ENCODE measurements around the gene SEC63.
"Not testable (repeated sequence)": the region's sequence is repeated elsewhere in the genome, so short reads cannot be mapped to it uniquely, and the experiment has no call there.

SEC63 gene, protein sequence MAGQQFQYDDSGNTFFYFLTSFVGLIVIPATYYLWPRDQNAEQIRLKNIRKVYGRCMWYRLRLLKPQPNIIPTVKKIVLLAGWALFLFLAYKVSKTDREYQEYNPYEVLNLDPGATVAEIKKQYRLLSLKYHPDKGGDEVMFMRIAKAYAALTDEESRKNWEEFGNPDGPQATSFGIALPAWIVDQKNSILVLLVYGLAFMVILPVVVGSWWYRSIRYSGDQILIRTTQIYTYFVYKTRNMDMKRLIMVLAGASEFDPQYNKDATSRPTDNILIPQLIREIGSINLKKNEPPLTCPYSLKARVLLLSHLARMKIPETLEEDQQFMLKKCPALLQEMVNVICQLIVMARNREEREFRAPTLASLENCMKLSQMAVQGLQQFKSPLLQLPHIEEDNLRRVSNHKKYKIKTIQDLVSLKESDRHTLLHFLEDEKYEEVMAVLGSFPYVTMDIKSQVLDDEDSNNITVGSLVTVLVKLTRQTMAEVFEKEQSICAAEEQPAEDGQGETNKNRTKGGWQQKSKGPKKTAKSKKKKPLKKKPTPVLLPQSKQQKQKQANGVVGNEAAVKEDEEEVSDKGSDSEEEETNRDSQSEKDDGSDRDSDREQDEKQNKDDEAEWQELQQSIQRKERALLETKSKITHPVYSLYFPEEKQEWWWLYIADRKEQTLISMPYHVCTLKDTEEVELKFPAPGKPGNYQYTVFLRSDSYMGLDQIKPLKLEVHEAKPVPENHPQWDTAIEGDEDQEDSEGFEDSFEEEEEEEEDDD

DNA sequence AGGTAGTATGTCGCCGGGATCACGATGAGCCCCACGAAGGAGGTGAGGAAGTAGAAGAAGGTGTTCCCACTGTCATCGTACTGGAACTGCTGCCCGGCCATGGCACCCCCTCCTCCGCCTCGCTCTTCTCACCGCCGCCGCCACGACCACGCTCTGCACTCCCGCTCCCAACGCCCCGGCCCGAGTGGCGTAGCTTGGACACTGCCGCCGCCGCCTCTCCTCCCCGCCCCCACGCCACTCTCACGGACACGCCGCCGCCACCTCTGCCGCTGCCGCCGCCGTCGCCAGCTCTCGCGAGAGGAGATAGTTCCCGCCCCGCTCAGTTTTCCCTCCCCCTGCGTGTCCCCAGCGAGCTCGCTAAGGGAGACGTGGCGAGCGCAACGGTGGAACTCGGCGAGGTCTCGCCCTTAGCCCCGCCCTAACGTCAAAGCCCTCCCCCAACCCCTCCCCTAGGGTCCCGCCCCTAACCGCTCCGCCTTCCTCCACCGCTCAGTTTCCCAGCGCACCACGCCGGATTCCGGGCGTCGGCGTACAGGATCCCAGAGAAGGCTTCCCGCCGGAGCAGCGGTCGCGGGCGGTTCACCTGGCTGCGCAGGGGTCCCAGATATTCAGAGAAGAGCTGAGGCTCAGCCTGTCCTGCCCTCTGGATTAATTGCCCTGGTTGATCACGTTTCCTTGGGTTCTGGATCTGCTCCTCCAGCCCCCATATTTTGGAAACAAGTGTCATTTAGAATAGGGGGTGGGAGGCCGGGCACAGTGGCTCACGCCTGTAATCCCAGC is at the start of gene SEC63:
Gene SEC63, minus strand, starts transcription at position 300 of the 780 bp plus-strand sequence. Its CDS starts 199 bp downstream, at position 101.
- Mint-ChIP-seq H3K9me3 (no peaks in the 10 kb centered on the region), H3K27me3 (no peaks in the 10 kb centered on the region), H3K27ac (peak within 1 kb of the TSS; percentile 94), H3K4me3 (peak within 1 kb of the TSS; percentile 99), H3K36me3 (peaks cover 2% of the 10 kb centered on the region), H3K4me1 (peaks cover 14% of the 10 kb centered on the region)
- peak; percentile 94 for ATAC-seq (ENCODE audit: low read depth)
- peak; percentile 97 for DNase-seq (ENCODE audit: low spot score in 2 of 2)

DNA sequence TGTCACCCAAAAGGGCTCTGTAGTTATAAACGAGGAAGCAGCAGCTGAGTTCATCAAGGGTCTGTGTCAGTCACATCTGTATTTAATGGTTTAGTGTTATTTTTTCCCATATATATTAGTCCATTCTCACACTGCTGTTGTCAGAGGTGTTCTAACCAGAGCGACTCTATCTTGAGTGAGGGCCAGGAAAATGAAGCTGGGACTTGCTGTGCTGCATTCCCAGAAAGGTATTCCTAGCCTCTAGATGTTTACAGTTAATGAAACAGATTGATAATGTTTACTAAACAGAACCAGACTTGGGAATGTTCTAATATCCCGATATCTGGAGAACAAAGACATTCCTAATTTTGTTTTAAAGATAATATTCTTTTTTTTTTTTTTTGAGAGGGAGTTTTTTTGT is 48.0 kb upstream of the SEC63 start:
- ATAC-seq (ENCODE audit: low read depth) (no peak), DNase-seq (ENCODE audit: low spot score in 2 of 2) (no peak)
- Mint-ChIP-seq H3K4me1 (no peaks in the 10 kb centered on the region), H3K9me3 (peaks cover 6% of the 10 kb centered on the region), H3K36me3 (peaks cover 11% of the 10 kb centered on the region), H3K27ac (no peak overlapping the region), H3K4me3 (no peak overlapping the region), H3K27me3 (no peaks in the 10 kb centered on the region)

DNA sequence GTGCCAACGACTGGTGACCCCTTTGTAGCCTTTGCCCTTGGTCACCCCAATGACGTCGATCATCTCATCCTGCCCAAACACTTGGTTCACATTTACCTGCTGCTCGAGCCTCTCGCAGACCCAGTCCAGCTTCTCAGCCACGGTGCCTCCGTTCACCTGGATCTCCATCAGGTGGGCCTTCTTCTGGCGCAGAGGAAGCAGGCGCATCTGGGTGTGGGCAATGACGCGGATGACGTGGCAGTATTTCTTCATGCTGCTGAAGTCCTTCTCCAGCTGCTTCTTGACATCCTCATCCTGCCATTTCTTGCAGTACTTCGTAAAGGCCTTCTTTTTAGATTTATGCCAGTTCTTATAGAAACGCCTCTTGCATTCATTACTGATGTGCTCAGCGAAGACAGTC is 46.9 kb upstream of the SEC63 start:
- ATAC-seq (ENCODE audit: low read depth) (no peak), DNase-seq (ENCODE audit: low spot score in 2 of 2) (no peak)
- Mint-ChIP-seq H3K4me1 (no peaks in the 10 kb centered on the region), H3K4me3 (no peak overlapping the region), H3K9me3 (peaks cover 6% of the 10 kb centered on the region), H3K36me3 (peaks cover 11% of the 10 kb centered on the region), H3K27ac (no peak overlapping the region), H3K27me3 (peaks cover under 1% of the 10 kb centered on the region)

DNA sequence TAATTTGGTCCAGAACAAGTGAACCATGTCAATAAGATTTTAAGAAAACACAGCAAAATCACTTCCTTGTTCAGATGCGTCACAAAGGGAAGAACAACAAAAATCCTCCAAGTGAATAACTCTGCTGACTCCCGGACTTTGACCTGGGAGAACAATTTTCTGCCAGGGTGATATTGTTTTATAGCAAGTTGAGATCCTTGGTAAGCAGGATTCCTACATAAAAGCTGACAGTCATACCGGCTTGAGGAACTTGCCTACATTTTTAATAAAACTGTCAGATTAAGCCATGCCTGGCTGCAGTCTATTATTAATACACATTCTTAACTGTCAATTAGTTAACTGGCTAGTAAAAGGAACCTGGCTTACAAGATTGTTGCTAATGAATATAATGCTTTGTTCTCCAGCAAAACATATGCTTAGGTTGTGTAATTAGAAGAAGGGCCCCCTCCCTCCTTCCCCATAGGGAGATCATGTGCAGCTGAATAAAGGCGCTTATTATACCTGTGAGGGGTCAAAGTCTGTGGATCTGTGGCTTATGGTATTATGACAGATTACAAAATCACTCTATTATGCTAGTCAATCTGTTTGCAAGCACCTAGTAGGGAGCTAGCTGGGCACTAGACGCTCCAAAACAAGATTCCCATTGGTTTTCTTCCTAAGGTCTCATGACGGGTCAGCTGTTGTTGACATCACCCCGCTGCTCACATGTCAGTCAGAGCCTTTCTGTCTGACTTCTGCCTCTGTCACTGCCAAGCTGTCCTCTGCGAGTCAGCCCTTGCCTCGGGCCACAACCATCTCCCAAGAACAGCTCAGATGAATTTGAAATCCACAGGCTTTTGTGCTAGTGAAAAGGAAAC is 44.6 kb upstream of the SEC63 start:
- Mint-ChIP-seq H3K27ac (no peak overlapping the region), H3K36me3 (no peaks in the 10 kb centered on the region), H3K4me1 (no peaks in the 10 kb centered on the region), H3K4me3 (no peak overlapping the region), H3K27me3 (peaks cover 2% of the 10 kb centered on the region), H3K9me3 (no peaks in the 10 kb centered on the region)
- DNase-seq (ENCODE audit: low spot score in 2 of 2) (no peak), ATAC-seq (ENCODE audit: low read depth) (no peak)

DNA sequence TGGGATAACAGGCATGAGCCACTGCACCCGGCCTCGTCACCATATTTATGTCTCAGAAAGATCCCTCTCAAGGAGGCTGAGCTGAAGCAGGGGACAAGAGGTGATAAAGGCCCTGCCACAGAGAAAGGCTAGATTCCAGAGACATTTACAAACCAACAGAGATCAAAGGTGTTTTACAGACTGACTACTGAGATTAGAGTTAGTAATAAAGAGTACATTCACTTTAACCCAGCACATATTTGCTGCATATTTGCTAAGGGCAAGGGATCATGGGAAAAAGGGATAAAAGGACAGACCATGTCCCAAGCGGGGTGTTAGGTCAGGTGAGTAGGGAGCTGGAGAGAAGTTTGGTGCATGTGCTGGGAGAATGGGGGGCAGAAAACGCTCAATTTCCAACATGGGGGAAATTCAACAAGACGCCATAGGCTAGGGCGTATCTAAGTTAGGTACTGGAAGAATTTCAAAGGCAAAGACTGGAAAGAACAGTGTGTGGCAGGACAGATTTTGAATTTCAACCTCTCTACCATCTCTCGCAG is 43.8 kb upstream of the SEC63 start:
- no peak overlapping the region for H3K4me3 Mint-ChIP-seq
- H3K9me3 Mint-ChIP-seq = no peaks in the 10 kb centered on the region
- H3K4me1 Mint-ChIP-seq = no peaks in the 10 kb centered on the region
- H3K27me3 Mint-ChIP-seq = peaks cover 2% of the 10 kb centered on the region
- no peak for ATAC-seq (ENCODE audit: low read depth)
- DNase-seq (ENCODE audit: low spot score in 2 of 2) = no peak
- H3K27ac Mint-ChIP-seq = no peak overlapping the region
- no peaks in the 10 kb centered on the region for H3K36me3 Mint-ChIP-seq

DNA sequence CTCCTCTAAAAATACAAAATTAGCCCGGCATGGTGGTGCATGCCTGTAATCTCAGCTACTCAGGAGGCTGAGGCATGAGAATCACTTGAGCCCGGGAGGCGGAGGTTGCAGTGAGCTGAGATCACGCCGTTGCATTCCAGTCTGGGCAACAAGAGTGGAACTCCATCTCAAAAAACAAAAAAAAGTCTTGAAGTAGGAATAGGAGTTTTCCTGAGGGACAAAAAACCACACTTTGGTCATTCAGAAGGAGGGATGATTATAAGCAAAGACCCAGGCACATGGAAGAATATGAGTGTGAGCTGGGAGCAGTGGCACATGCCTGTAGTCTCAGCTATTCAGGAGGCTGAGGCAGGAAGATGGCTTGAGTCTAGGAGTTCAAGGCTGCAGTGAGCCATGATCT is 42.3 kb upstream of the SEC63 start:
- H3K4me3 Mint-ChIP-seq; H3K36me3 Mint-ChIP-seq; ATAC-seq (ENCODE audit: low read depth); H3K9me3 Mint-ChIP-seq; H3K4me1 Mint-ChIP-seq; H3K27me3 Mint-ChIP-seq; DNase-seq (ENCODE audit: low spot score in 2 of 2); H3K27ac Mint-ChIP-seq: not testable (repeated sequence)

DNA sequence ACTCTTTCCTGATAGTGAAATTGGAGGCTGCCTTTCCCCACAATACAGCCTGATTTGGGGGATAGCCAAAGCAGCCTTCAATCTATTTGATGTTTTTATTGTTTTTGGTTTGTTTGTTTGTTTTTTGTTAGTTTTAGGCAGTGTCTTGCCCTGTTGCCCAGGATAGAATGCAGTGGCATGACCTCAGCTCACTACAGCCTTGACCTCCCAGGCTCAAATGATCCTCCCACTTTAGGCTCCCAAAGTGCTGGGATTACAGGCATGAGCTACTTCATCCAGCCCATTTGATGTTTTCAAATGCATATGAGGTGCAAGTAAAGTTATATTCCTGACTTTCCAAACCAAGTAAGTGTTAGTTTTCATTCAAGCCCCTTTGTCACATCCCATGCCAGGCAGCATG is 41.3 kb upstream of the SEC63 start:
- Mint-ChIP-seq H3K4me3 (no peak overlapping the region), H3K27ac (no peak overlapping the region), H3K27me3 (peaks cover 2% of the 10 kb centered on the region), H3K9me3 (no peaks in the 10 kb centered on the region), H3K36me3 (no peaks in the 10 kb centered on the region), H3K4me1 (no peaks in the 10 kb centered on the region)
- ATAC-seq (ENCODE audit: low read depth) = no peak
- no peak for DNase-seq (ENCODE audit: low spot score in 2 of 2)

DNA sequence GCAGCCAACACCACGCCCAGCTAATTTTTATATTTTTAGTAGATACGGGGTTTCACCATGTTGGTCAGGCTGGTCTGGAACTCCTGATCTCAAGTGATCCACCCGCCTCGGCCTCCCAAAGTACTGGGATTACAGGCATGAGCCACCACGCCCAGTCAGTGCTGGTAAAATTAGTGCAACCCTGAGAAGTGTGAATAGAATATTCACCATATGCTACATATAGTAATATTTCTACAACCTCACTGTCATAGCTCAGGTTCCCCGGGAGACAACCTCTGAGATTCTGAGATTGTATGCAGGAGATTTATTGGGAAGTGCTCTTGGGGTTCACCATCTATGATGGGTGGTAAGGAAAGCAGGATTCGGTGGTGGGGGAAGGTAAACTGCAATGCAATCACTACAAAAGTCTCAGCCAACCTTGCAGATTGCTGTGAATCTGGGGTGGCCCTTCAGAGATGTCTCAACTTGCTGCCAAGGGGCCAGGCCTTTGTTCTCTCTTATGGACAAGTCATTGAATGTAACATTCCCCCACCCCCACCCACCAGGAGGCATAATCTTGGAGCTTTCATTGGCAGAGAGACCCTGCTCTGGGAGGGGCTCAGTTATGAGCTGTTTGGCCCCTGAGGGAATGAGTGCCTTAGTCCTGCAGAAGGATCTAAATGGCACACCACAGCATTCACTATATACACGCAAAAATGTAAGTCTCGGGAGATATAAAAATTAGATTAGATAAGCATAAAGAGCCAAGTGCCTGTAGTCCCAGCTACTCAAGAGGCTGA is 34.0 kb upstream of the SEC63 start:
- Mint-ChIP-seq H3K27ac (no peak overlapping the region), H3K4me3 (no peak overlapping the region), H3K27me3 (no peaks in the 10 kb centered on the region), H3K36me3 (no peaks in the 10 kb centered on the region), H3K4me1 (peaks cover 9% of the 10 kb centered on the region), H3K9me3 (no peaks in the 10 kb centered on the region)
- DNase-seq (ENCODE audit: low spot score in 2 of 2) = no peak
- no peak for ATAC-seq (ENCODE audit: low read depth)

DNA sequence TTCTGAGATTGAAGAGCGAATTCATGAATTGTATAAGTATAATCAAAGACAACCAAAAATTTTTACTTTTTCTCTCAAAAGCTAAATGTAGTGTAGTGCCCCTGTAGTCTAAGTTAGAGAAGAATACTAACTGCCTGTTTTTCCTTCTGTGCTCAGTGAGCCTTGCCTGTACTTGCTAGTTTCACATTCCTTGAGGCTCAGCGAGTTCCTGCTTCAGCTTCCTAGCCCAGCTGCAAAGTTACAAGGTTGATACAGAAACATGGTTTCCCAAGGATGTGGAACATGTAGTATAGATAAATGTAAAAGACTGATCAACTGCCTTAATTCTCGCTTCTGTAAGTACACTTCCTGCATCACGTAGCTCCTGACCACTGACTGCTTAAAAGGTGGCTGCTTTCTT is 33.1 kb upstream of the SEC63 start:
- Mint-ChIP-seq H3K36me3 (no peaks in the 10 kb centered on the region), H3K27me3 (no peaks in the 10 kb centered on the region), H3K27ac (no peak overlapping the region), H3K4me1 (peaks cover 9% of the 10 kb centered on the region), H3K9me3 (no peaks in the 10 kb centered on the region), H3K4me3 (peak overlapping the region; percentile 22)
- no peak for ATAC-seq (ENCODE audit: low read depth)
- DNase-seq (ENCODE audit: low spot score in 2 of 2) = no peak

DNA sequence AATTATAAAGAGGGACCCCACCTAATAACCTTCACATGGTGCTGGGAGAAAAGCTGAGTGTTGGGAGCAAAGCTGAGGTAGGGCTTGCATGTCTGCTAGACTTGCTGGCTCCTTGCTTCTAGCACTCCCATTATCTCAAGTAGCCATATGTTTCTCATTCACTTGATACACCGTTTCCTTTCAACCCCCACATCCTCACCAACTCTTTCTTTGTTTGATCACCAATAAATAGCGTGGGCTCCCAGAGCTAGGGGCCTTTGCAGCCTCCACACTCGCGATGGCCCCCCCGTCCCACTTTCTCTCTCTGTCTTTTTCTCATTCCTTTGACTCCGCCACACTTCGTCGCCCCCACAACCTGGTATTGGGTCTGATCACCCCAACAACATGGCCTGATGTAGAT is 32.6 kb upstream of the SEC63 start:
- not testable (repeated sequence) for H3K9me3 Mint-ChIP-seq; H3K4me1 Mint-ChIP-seq; H3K4me3 Mint-ChIP-seq; ATAC-seq (ENCODE audit: low read depth); DNase-seq (ENCODE audit: low spot score in 2 of 2); H3K27me3 Mint-ChIP-seq; H3K36me3 Mint-ChIP-seq; H3K27ac Mint-ChIP-seq

DNA sequence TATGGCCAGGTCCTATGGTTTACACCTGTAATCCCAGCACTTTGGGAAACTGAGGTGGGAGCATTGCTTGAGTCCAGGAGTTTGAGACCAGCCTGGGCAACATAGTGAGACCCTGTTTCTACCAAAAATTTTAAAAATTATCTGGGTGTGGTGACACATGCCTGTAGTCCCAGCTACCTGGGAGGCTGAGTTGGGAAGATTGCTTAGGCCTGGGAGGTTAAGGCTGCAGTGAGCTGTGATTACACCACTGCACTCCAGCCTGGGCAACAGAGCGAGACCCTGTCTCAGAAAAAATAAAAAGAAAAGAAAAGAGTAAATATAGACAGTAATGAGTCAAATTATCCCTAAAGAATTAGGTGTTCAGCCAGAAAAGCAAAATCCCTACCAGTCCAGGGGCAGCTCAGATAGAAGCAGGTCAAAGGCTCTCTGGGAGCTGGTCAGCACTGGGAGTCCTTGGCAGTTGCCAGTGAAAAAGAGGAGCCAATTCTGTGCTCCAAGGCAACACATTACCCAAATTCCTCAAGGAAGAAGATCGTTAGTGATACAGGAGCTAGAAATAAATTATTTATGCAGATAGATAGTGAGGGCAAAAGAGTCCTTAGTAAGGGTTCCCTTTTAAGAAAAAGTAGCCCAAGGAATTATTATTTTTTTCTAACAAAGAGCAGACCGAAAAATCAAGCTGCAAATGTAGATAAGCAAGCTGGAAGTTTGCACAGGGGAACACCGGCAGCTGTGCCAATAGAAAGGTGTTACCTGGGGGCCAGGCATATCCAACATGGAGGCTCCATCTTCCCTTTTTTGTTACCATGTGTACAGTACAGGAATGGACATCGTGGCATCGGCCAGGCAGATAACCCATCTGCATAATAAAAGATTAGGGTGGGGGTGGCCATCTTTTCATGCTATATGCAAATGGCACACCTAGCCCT is 31.4 kb upstream of the SEC63 start:
- Mint-ChIP-seq H3K27me3 (peaks cover 3% of the 10 kb centered on the region), H3K4me1 (peaks cover 9% of the 10 kb centered on the region), H3K36me3 (no peaks in the 10 kb centered on the region), H3K4me3 (no peak overlapping the region), H3K27ac (no peak overlapping the region), H3K9me3 (no peaks in the 10 kb centered on the region)
- ATAC-seq (ENCODE audit: low read depth) = no peak
- DNase-seq (ENCODE audit: low spot score in 2 of 2) = no peak

DNA sequence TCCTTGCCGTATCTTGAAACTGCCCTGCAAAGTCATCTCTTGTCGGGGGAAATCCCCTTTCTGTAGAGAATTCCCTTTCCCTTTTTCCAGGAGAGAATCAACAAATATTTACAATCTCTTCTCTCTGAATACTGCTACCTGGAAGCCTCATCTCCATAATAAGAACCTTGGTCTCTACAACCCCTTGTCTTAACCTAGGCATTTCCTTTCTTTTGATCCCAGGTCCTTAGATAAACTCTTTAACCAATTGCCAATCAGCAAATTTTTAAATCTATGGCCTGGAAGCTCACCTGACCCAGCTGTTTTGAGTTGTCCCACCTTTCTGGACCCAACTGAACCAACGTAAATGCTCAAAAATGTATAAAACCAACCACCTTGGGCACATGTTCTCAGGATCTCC is 30.6 kb upstream of the SEC63 start:
- Mint-ChIP-seq H3K27ac (no peak overlapping the region), H3K36me3 (no peaks in the 10 kb centered on the region), H3K27me3 (peaks cover 3% of the 10 kb centered on the region), H3K9me3 (no peaks in the 10 kb centered on the region), H3K4me3 (no peak overlapping the region), H3K4me1 (peaks cover 9% of the 10 kb centered on the region)
- DNase-seq (ENCODE audit: low spot score in 2 of 2) (no peak), ATAC-seq (ENCODE audit: low read depth) (no peak)
